Calu3 (cell line): Measurements from ENCODE around the gene PLLP. TPM values are rescaled to one million over a fixed set of nuclear protein-coding genes. Genes with fewer than 3 reads are reported as not detected.

ENCODE experiments used
- BruUV-seq: library from RNA; stranded (reverse); fragments of 400-500 nt; replicated peaks from 2 replicates; lab custom pipeline; 2021; lab: Mats Ljungman, UMichigan
- CTCF ChIA-PET: fragments of 300-600 bp; sonication (Branson Sonifier 250); formaldehyde crosslinking; loops from one replicate; lab custom pipeline; 2022; ENCODE audit warnings: antibody characterized with exemption; lab: Charles Lee
- DNase-seq: peaks from one replicate; pipeline ENCODE4 v3.0.0; 2022
- H3K27ac Mint-ChIP-seq: one replicate; pipeline ENCODE4 v1.8.0; 2022; ENCODE audit warnings: mixed read lengths; ENCODE audit not compliant: unreplicated experiment
- H3K27me3 Mint-ChIP-seq: one replicate; pipeline ENCODE4 v1.8.0; 2022; ENCODE audit warnings: mixed read lengths; ENCODE audit not compliant: unreplicated experiment
- H3K36me3 Mint-ChIP-seq: one replicate; pipeline ENCODE4 v1.8.0; 2022; ENCODE audit warnings: mild to moderate bottlenecking, moderate library complexity, mixed read lengths; ENCODE audit not compliant: insufficient read depth, unreplicated experiment
- H3K4me1 Mint-ChIP-seq: one replicate; pipeline ENCODE4 v1.8.0; 2022; ENCODE audit warnings: mild to moderate bottlenecking, low read depth, mixed read lengths; ENCODE audit not compliant: unreplicated experiment
- H3K4me3 Mint-ChIP-seq: one replicate; pipeline ENCODE4 v1.8.0; 2022; ENCODE audit warnings: mild to moderate bottlenecking, low read depth, moderate library complexity, mixed read lengths; ENCODE audit not compliant: unreplicated experiment
- H3K9me3 Mint-ChIP-seq: one replicate; pipeline ENCODE4 v1.8.0; 2022; ENCODE audit warnings: low read depth, mixed read lengths; ENCODE audit not compliant: unreplicated experiment
- intact Hi-C: fragments of 100-400 bp; cut with micrococcal nuclease; formaldehyde crosslinking; loops from one replicate; pipeline ENCODE4 v1.10.0; 2022; ENCODE audit not compliant: unreplicated experiment
- total RNA-seq: library from RNA; stranded (reverse); gene quantifications from 2 replicates; pipeline ENCODE4 v1.2.3, GENCODE V29; 2022
- TF ChIP-seq, protein P1 (sequence below): fragments of 200-600 bp; IDR thresholded peaks from one replicate; pipeline ENCODE4 v1.8.0; 2022; ENCODE audit warnings: antibody characterized with exemption; ENCODE audit not compliant: unreplicated experiment

Gene PLLP
- total RNA-seq, 1 experiment from 2014 or later: 38.3 TPM

- Mint-ChIP-seq H3K36me3 (peaks cover 10% of the 10 kb centered on the region), H3K4me1 (peaks cover 43% of the 10 kb centered on the region), H3K4me3 (no peak overlapping the region), H3K27me3 (no peaks in the 10 kb centered on the region), H3K9me3 (no peaks in the 10 kb centered on the region), H3K27ac (no peak overlapping the region)
- no TSS peak for BruUV-seq
- TF ChIP-seq, protein P1, sequence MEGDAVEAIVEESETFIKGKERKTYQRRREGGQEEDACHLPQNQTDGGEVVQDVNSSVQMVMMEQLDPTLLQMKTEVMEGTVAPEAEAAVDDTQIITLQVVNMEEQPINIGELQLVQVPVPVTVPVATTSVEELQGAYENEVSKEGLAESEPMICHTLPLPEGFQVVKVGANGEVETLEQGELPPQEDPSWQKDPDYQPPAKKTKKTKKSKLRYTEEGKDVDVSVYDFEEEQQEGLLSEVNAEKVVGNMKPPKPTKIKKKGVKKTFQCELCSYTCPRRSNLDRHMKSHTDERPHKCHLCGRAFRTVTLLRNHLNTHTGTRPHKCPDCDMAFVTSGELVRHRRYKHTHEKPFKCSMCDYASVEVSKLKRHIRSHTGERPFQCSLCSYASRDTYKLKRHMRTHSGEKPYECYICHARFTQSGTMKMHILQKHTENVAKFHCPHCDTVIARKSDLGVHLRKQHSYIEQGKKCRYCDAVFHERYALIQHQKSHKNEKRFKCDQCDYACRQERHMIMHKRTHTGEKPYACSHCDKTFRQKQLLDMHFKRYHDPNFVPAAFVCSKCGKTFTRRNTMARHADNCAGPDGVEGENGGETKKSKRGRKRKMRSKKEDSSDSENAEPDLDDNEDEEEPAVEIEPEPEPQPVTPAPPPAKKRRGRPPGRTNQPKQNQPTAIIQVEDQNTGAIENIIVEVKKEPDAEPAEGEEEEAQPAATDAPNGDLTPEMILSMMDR: no peak
- no peak for DNase-seq
- CTCF ChIA-PET: interaction anchor here (0.7 to 1.0 kb wide), 2 partner anchors 20 to 38 kb away, joined by 3 read pairs; no protein-coding TSS in a partner anchor
- intact Hi-C loops: no loop called here
These were observed 11.1 kb downstream of the PLLP start for GRCh38 chr16:57273359-57273758.

DNA sequence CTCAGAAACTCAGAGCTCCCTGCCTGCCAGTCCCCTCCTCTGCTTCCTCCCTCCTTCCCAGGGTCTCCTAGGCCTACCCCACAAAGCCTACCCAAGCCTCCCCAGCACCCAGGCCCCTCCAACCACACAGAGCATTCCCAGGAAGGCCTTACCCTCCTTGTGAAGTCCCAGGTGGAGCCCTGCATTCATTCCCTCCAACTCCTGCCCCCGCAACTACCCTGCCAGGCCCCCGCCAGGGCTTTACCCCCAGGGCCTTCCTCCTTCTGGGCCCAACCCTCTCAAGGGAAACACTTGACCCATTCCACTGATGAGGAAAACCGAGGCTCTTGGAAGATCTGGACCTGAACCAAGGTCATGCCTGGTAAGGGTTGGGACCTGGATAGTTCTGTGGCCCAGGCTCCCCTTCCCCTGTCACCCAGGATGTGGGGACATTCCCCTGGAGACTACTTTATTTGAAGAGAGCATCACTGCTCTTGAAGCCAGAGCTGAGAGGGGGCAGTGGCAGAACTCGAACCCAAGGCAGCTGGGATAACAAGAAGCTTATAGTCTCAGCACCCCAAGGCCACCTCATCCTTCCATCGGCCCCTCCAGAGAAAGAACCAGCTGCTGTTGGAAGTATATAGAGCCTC lies 12.5 kb downstream of the PLLP start:
- H3K9me3 Mint-ChIP-seq: no peaks in the 10 kb centered on the region
- no peaks in the 10 kb centered on the region for H3K27me3 Mint-ChIP-seq
- DNase-seq: no peak
- H3K27ac Mint-ChIP-seq: no peak overlapping the region
- TF ChIP-seq, protein P1: no peak
- peaks cover 43% of the 10 kb centered on the region for H3K4me1 Mint-ChIP-seq
- H3K4me3 Mint-ChIP-seq: no peak overlapping the region
- BruUV-seq: no TSS peak
- H3K36me3 Mint-ChIP-seq: peaks cover 10% of the 10 kb centered on the region
- intact Hi-C loops: no loop called here
- CTCF ChIA-PET: no interaction called here

GRCh38 chr16:57271063-57271345 lies 13.5 kb downstream of the PLLP start:
- Mint-ChIP-seq H3K9me3 (no peaks in the 10 kb centered on the region), H3K27me3 (no peaks in the 10 kb centered on the region), H3K27ac (no peak overlapping the region), H3K36me3 (peaks cover 17% of the 10 kb centered on the region), H3K4me1 (peaks cover 43% of the 10 kb centered on the region), H3K4me3 (no peak overlapping the region)
- DNase-seq: no peak
- TF ChIP-seq, protein P1: no peak
- CTCF ChIA-PET: no interaction called here
- BruUV-seq: no TSS peak
- intact Hi-C loops: no loop called here

GRCh38 chr16:57270221-57271062 lies 14.0 kb downstream of the PLLP start:
- peaks cover 15% of the 10 kb centered on the region for H3K36me3 Mint-ChIP-seq
- TF ChIP-seq, protein P1: no peak
- BruUV-seq: no TSS peak
- peaks cover 44% of the 10 kb centered on the region for H3K4me1 Mint-ChIP-seq
- DNase-seq: no peak
- intact Hi-C loops: no loop called here
- CTCF ChIA-PET: interaction anchor here (0.6 to 1.9 kb wide), 2 partner anchors 17 to 250 kb away, joined by 6 to 12 read pairs; no protein-coding TSS in a partner anchor
- H3K27ac Mint-ChIP-seq: no peak overlapping the region
- H3K4me3 Mint-ChIP-seq: no peak overlapping the region
- H3K27me3 Mint-ChIP-seq: no peaks in the 10 kb centered on the region
- no peaks in the 10 kb centered on the region for H3K9me3 Mint-ChIP-seq
